Skeletal muscle satellite cell (primary cell): Measurements from ENCODE around the gene EIF4G2. TPM values are rescaled to one million over a fixed set of nuclear protein-coding genes. Genes with fewer than 3 reads are reported as not detected.

ENCODE experiments used
- H3K27me3 ChIP-seq: 2 replicates; pipeline ENCODE4 v1.7.0; 2013; ENCODE audit warnings: low read length; ENCODE audit not compliant: control insufficient read depth, insufficient read depth
- H3K36me3 ChIP-seq: 2 replicates; pipeline ENCODE4 v1.7.0; 2013; ENCODE audit warnings: mild to moderate bottlenecking, control low read depth, low read length; ENCODE audit not compliant: insufficient read depth
- H3K4me1 ChIP-seq: 2 replicates; pipeline ENCODE4 v1.7.0; 2013; ENCODE audit warnings: low read length; ENCODE audit not compliant: control insufficient read depth, insufficient read depth
- H3K4me2 ChIP-seq: 2 replicates; pipeline ENCODE4 v1.7.0; 2013; ENCODE audit warnings: mild to moderate bottlenecking, low read length
- H3K4me3 ChIP-seq: 2 replicates; pipeline ENCODE4 v1.7.0; 2013; ENCODE audit warnings: low read length
- H3K9ac ChIP-seq: 2 replicates; pipeline ENCODE4 v1.7.0; 2013; ENCODE audit warnings: mild to moderate bottlenecking, low read depth, low read length, moderate library complexity
- H3K9me3 ChIP-seq: replicated peaks from 2 replicates; pipeline ENCODE4 v1.7.0; 2013; ENCODE audit warnings: mild to moderate bottlenecking, control low read depth, low read length
- total RNA-seq: library from RNA; depleted of rRNA; stranded (reverse); fragments of >200 nt; gene quantifications from 2 replicates; pipeline ENCODE4 v1.2.3, GENCODE V29; 2012; rRNA removed

Gene EIF4G2
- 634 and 847 TPM in 2 replicates for total RNA-seq

GRCh38 chr11:10808553-10809372 lies at the start of gene EIF4G2:
Gene EIF4G2, minus strand, starts transcription at chr11:10808926.
- peak within 1 kb of the TSS; percentile 87 for H3K4me3 ChIP-seq
- peaks cover 45% of the 10 kb centered on the region for H3K36me3 ChIP-seq
- peak within 1 kb of the TSS; percentile 94 for H3K4me2 ChIP-seq
- H3K9ac ChIP-seq: peak within 1 kb of the TSS; percentile 100
- peaks cover 22% of the 10 kb centered on the region for H3K4me1 ChIP-seq
- no peaks in the 10 kb centered on the region for H3K9me3 ChIP-seq
- H3K27me3 ChIP-seq: no peaks in the 10 kb centered on the region

- no peaks in the 10 kb centered on the region for H3K27me3 ChIP-seq
- peaks cover 28% of the 10 kb centered on the region for H3K36me3 ChIP-seq
- H3K9me3 ChIP-seq: no peaks in the 10 kb centered on the region
- peak within 1 kb of the TSS; percentile 91 for H3K4me3 ChIP-seq
- H3K9ac ChIP-seq: peak within 1 kb of the TSS; percentile 91
- H3K4me1 ChIP-seq: no peaks in the 10 kb centered on the region
- H3K4me2 ChIP-seq: peak within 1 kb of the TSS; percentile 87
These were observed 49.1 kb upstream of the EIF4G2 start, which contains the start of gene ZBED5 for GRCh38 chr11:10857709-10858438. Gene ZBED5, minus strand, starts transcription at chr11:10858053. Its CDS starts 3,108 bp downstream, at chr11:10854945.

DNA sequence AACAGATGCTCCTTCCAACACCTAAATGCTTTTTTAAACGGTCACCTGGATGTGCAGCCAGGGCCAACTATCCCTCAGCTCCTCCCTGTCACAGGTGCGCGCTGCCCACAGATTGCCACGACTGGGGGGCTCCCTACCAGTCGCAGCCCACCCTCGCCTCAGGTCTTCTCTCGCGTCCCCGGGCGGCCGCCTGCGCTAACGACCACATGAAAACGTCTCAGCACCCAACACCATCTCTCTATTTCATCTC lies 48.7 kb upstream of the EIF4G2 start:
- Histone ChIP-seq H3K9me3 (no peaks in the 10 kb centered on the region), H3K9ac (peak overlapping the region; percentile 91)

DNA sequence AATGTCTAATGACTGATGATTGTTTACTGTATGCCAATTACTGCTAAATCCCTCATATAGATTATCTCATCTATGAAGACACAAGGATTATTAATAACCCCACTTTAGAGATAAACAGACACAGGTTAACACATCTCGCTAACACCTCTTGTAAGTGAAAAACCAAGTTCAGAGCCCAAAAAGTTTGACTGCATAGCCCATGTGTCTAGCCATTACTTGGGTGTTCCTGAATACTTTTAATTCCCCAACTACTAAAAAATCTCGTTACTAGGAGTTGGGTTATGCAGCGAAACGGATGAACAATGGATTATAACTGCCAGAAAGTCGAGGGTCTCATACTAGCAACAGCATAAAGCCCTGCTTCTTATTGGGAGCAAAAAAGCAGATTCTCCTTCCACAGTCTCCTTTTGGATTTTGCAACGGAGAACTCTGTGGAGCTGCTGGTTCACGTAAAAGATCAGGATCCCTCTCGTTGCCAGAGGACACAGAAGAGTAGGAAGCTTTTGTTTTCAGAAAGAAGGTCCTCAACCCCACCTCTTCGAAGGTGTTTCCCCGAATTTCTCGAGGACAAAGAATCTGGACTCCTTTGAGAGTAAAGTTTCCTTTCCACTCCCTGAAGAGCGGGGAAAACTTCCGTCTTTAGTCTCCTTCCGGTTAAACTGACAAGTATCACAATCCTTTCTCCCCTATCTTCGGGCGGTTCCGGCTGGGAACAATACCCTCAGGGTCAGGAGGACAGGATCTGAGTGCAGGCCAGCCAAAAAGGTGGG lies 48.1 kb upstream of the EIF4G2 start:
- peak overlapping the region; percentile 87 for H3K4me2 ChIP-seq
- H3K27me3 ChIP-seq: no peaks in the 10 kb centered on the region
- H3K4me3 ChIP-seq: peak overlapping the region; percentile 91
- H3K9me3 ChIP-seq: no peaks in the 10 kb centered on the region
- peak overlapping the region; percentile 91 for H3K9ac ChIP-seq
- peaks cover 38% of the 10 kb centered on the region for H3K36me3 ChIP-seq
- H3K4me1 ChIP-seq: no peaks in the 10 kb centered on the region

More for the DNA sequence above, 48.7 kb upstream of the EIF4G2 start:
- H3K4me3 ChIP-seq: peak overlapping the region; percentile 91
- H3K36me3 ChIP-seq: peaks cover 32% of the 10 kb centered on the region
- no peaks in the 10 kb centered on the region for H3K27me3 ChIP-seq
- H3K4me1 ChIP-seq: no peaks in the 10 kb centered on the region
- H3K4me2 ChIP-seq: peak overlapping the region; percentile 87

- Histone ChIP-seq H3K4me2 (no peak overlapping the region), H3K9me3 (no peaks in the 10 kb centered on the region), H3K36me3 (peaks cover 39% of the 10 kb centered on the region), H3K4me1 (no peaks in the 10 kb centered on the region), H3K27me3 (no peaks in the 10 kb centered on the region), H3K4me3 (no peak overlapping the region), H3K9ac (no peak overlapping the region)
These were observed 46.6 kb upstream of the EIF4G2 start for GRCh38 chr11:10855295-10855694.

- no peak overlapping the region for H3K4me2 ChIP-seq
- H3K4me1 ChIP-seq: peaks cover 3% of the 10 kb centered on the region
- no peaks in the 10 kb centered on the region for H3K27me3 ChIP-seq
- no peaks in the 10 kb centered on the region for H3K9me3 ChIP-seq
- H3K36me3 ChIP-seq: peaks cover 14% of the 10 kb centered on the region
- no peak overlapping the region for H3K9ac ChIP-seq
- no peak overlapping the region for H3K4me3 ChIP-seq
These were observed 39.5 kb upstream of the EIF4G2 start for GRCh38 chr11:10847960-10848860.

DNA sequence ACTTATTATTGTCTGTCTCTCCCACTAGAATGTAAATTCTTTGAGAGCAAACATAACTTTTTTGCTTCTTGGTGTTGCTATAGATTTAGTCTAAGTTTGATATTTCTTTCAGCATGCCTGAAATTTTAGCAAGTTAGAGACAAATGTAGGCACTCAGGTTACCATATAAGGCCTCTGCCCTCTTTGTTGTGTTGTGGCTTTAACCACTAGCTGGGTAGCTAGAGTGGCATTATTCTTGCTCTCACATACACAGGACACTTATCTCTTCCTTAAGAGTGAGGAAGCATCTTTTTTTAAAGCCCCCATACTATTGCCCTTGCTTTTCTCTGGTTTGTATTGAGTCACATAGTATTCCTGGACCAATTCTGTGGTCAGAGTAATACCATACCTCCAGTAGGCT lies 37.9 kb upstream of the EIF4G2 start:
- Histone ChIP-seq H3K4me2 (no peak overlapping the region), H3K9me3 (no peaks in the 10 kb centered on the region), H3K9ac (no peak overlapping the region), H3K27me3 (no peaks in the 10 kb centered on the region), H3K4me1 (peaks cover 3% of the 10 kb centered on the region), H3K36me3 (no peaks in the 10 kb centered on the region), H3K4me3 (no peak overlapping the region)

DNA sequence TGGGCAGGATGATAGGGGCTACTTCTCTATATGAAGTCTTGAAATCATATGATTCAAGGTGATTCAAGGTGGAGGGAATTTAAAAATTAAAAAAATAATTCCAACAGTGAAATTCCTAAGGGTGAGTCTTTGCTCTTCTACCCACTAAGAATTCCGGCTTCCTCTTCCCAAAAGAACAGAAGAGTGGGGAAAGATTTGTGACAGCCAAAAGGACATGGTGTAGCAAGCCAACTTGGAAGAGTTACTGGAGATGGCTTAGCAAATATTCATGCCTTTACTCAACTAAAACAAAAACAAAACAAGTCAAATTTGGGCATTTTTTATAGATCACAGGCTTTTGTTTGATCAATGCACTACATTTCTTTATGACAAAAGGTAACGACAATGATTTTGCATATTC lies 36.9 kb upstream of the EIF4G2 start:
- Histone ChIP-seq H3K36me3 (no peaks in the 10 kb centered on the region), H3K9ac (no peak overlapping the region), H3K9me3 (no peaks in the 10 kb centered on the region), H3K27me3 (no peaks in the 10 kb centered on the region), H3K4me3 (no peak overlapping the region), H3K4me1 (peaks cover 3% of the 10 kb centered on the region), H3K4me2 (no peak overlapping the region)

DNA sequence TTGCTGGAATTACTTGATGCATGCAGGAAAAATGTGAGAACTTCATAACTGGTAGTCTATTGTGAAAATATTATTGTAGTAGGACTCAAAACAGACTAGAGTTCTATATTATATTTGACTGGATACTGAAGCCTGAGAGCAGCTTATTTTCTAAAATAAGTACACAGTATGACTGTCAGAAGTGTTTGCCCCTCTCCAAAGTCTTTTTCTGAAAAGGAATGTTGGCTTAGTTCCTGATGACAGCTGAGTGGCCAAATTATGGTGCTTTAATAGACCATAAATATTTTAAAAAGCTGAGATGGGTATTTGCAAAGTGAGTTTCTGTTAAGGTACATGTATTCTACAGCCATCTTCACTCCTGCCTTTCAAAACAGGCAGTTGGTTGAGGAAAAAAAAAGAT lies 36.1 kb upstream of the EIF4G2 start:
- Histone ChIP-seq H3K4me3 (no peak overlapping the region), H3K9me3 (no peaks in the 10 kb centered on the region), H3K9ac (no peak overlapping the region), H3K36me3 (no peaks in the 10 kb centered on the region), H3K4me1 (peaks cover 3% of the 10 kb centered on the region), H3K27me3 (no peaks in the 10 kb centered on the region), H3K4me2 (no peak overlapping the region)

DNA sequence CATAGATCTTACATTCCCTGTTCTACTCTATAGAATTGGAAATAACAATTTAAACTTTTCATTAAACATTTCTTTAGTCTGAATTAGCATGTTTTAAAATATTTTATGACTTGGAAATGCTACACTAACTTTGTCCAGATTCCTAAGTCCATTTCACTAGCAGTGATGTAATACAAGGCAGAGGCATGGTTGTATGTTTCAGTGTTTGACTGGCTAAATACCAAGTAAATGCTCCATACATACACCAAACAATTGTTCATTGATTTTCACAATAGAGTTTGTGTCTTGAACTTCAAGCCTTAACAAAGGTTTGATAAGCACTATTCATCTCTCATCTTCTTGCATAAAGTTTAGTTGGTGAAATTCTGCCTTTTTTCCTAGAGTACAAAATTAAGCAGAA lies 35.6 kb upstream of the EIF4G2 start:
- H3K9ac ChIP-seq: no peak overlapping the region
- no peak overlapping the region for H3K4me3 ChIP-seq
- no peak overlapping the region for H3K4me2 ChIP-seq
- no peaks in the 10 kb centered on the region for H3K9me3 ChIP-seq
- no peaks in the 10 kb centered on the region for H3K27me3 ChIP-seq
- peaks cover 3% of the 10 kb centered on the region for H3K4me1 ChIP-seq
- H3K36me3 ChIP-seq: no peaks in the 10 kb centered on the region
